ENCODE measurements around the gene CCDC92.

Gene CCDC92

DNA sequence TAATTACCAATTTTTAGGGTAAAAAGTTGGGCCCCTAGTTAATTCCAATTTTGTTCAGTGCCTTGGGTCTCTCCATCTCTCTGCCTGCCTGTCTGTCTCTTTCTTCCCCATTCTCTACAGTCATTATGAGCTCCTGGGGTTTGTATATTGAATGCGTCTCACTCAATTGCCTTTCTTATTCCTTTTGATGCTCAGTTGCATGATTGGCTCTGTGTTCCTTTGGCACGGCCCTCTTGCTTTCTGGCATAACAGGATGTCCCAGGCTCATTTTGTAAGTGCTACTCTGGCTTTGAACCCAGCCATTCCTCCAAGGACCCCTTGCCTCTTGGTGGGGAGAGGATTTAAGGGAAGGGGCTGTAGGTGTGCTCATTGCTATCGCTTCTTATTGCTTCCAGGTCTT, 36.0 kb upstream of the CCDC92 start:
- no peak overlapping the region for H3K4me3 ChIP-seq (ENCODE audit: low read depth, low read length)
- TF ChIP-seq CTCF (IDR thresholded peaks at IDR 0.05; ENCODE audit: insufficient read depth, low read depth, low read length, missing control alignments): no peak
- no peak for DNase-seq (ENCODE audit: low read depth)

DNA sequence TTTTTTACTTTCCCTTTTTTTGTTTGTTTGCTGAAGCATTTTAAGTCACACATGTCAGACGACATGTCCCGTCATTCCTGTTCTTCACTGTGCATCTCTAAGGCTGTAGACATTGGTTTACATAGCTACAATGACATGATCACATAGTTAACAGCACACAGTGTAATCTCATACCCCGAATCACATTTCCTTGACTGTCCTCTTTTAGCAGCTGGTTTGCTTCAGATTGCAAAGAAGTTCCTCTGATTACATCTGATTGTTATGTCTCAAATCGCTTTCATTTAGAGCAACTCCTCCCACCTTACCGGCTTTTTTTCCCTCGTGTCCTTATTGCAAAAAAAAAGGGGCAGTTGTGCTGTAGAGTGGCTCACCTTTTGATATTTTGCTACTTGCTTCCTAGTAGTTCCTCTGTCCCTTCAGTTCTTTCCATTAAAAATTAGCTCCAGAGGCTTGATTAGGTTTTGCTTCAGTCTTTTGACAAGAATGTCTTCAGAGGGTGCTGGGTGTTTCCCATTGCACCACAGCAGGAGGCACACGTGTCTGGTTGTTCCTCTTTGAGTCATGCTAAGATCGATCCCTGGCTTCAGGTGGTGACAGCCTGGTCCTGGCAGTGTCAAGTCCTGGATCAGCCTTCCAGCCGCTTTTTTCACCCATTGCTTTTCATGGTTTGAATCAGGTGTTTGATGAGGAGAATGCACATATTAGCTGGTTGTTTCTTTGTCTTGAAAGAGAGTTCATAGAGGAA, 35.4 kb upstream of the CCDC92 start:
- no peak overlapping the region for H3K4me3 ChIP-seq (ENCODE audit: low read depth, low read length)
- no peak for TF ChIP-seq CTCF (IDR thresholded peaks at IDR 0.05; ENCODE audit: insufficient read depth, low read depth, low read length, missing control alignments)
- DNase-seq (ENCODE audit: low read depth): peak; percentile 9

GRCh38 chr12:124006846-124007713, 34.4 kb upstream of the CCDC92 start:
- no peak for DNase-seq (ENCODE audit: low read depth)
- no peak for TF ChIP-seq CTCF (IDR thresholded peaks at IDR 0.05; ENCODE audit: insufficient read depth, low read depth, low read length, missing control alignments)
- H3K4me3 ChIP-seq (ENCODE audit: low read depth, low read length): no peak overlapping the region

- TF ChIP-seq CTCF (IDR thresholded peaks at IDR 0.05; ENCODE audit: insufficient read depth, low read depth, low read length, missing control alignments): no peak
- H3K4me3 ChIP-seq (ENCODE audit: low read depth, low read length): no peak overlapping the region
- peak; percentile 61 for DNase-seq (ENCODE audit: low read depth)
These were observed 33.6 kb upstream of the CCDC92 start for GRCh38 chr12:124006085-124006845.

GRCh38 chr12:124004233-124004875, 31.7 kb upstream of the CCDC92 start:
- H3K4me3 ChIP-seq (ENCODE audit: low read depth, low read length): no peak overlapping the region
- DNase-seq (ENCODE audit: low read depth): no peak
- no peak for TF ChIP-seq CTCF (IDR thresholded peaks at IDR 0.05; ENCODE audit: insufficient read depth, low read depth, low read length, missing control alignments)

GRCh38 chr12:124002654-124003053, 30.0 kb upstream of the CCDC92 start:
- TF ChIP-seq CTCF (IDR thresholded peaks at IDR 0.05; ENCODE audit: insufficient read depth, low read depth, low read length, missing control alignments): no peak
- DNase-seq (ENCODE audit: low read depth): no peak
- no peak overlapping the region for H3K4me3 ChIP-seq (ENCODE audit: low read depth, low read length)

Measured in GM12865 (cell line).